UCSD-AML1 (cell line): ENCODE measurements around the gene PVR.
"Not testable (repeated sequence)": the region's sequence is repeated elsewhere in the genome, so short reads cannot be mapped to it uniquely, and the experiment has no call there.

Experiments
- DNase-seq: peaks from one replicate; lab custom pipeline; 2025; ENCODE audit not compliant: unreplicated experiment; lab: John Stamatoyannopoulos, UW

PVR gene

GRCh38 chr19:44617110-44617880 is 26.4 kb upstream of the PVR start:
- DNase-seq: no peak

GRCh38 chr19:44618640-44619357 is 24.9 kb upstream of the PVR start:
- no peak for DNase-seq

GRCh38 chr19:44620667-44621066 is 23.0 kb upstream of the PVR start:
- no peak for DNase-seq

- no peak for DNase-seq
These were observed 22.3 kb upstream of the PVR start for GRCh38 chr19:44621367-44621766.

GRCh38 chr19:44623080-44623479 is 20.6 kb upstream of the PVR start:
- DNase-seq: peak; percentile 41

GRCh38 chr19:44623626-44624025 is 20.1 kb upstream of the PVR start:
- DNase-seq: no peak

- no peak for DNase-seq
These were observed 18.8 kb upstream of the PVR start for GRCh38 chr19:44624840-44625354.

GRCh38 chr19:44625637-44626036 is 18.1 kb upstream of the PVR start:
- not testable (repeated sequence) for DNase-seq

- DNase-seq: no peak
These were observed 17.6 kb upstream of the PVR start for GRCh38 chr19:44626048-44626624.

GRCh38 chr19:44627631-44628030 is 16.1 kb upstream of the PVR start:
- no peak for DNase-seq

- no peak for DNase-seq
These were observed 14.9 kb upstream of the PVR start for GRCh38 chr19:44628793-44629192.

GRCh38 chr19:44631611-44632010 is 12.1 kb upstream of the PVR start:
- not testable (repeated sequence) for DNase-seq

GRCh38 chr19:44634058-44634457 is 9.7 kb upstream of the PVR start:
- not testable (repeated sequence) for DNase-seq

GRCh38 chr19:44634785-44635184 is 8.9 kb upstream of the PVR start:
- DNase-seq: no peak

GRCh38 chr19:44635581-44636438 is 7.9 kb upstream of the PVR start:
- peak; percentile 33 for DNase-seq

GRCh38 chr19:44636439-44637389 is 7.0 kb upstream of the PVR start:
- no peak for DNase-seq

- DNase-seq: no peak
These were observed 6.3 kb upstream of the PVR start for GRCh38 chr19:44637390-44637764.

GRCh38 chr19:44640518-44640917 is 3.2 kb upstream of the PVR start:
- no peak for DNase-seq

GRCh38 chr19:44641501-44642265 is 2.0 kb upstream of the PVR start:
- DNase-seq: no peak
